Measurements from ENCODE around the gene INAFM1. TPM values are rescaled to one million over a fixed set of nuclear protein-coding genes. Genes with fewer than 3 reads are reported as not detected.

INAFM1 gene
- total and polyA plus RNA-seq, 2 donors (not counting 1 experiment from before 2014, with no cell fraction given), result 6.6 to 13.6 TPM

- Histone ChIP-seq H3K27ac (ENCODE audit: low read length in 2 of 2) (peak overlapping the region; percentile 41 to 98), H3K9ac (ENCODE audit: low read length) (peak overlapping the region; percentile 100), H2AFZ (ENCODE audit: insufficient read depth, low read depth, low read length, poor library complexity, severe bottlenecking) (peak overlapping the region; percentile 64), H3K36me3 (replicated peaks in 1 of 2; ENCODE audit: control extremely low read depth in 1 of 2, control insufficient read depth in 1 of 2, extremely low read depth in 1 of 2, insufficient read depth in 2 of 2, low read length in 1 of 2) (peaks cover 0 to 16% of the 10 kb centered on the region in 2 experiments), H4K20me1 (ENCODE audit: control insufficient read depth, insufficient read depth, low read length, poor library complexity, severe bottlenecking) (peaks cover 17% of the 10 kb centered on the region), H3K9me3 (ENCODE audit: control extremely low read depth in 1 of 3, control insufficient read depth in 2 of 3, insufficient read depth in 1 of 3, low read length in 2 of 3) (no peaks in the 10 kb centered on the region), H3K4me3 (ENCODE audit: control extremely low read depth in 1 of 5, extremely low read depth in 1 of 5, insufficient read depth in 1 of 5, low read depth in 2 of 5, low read length in 4 of 5) (peak overlapping the region in 4 of 5 experiments; percentile 85 to 99 (median 97)), H3K27me3 (replicated peaks in 1 of 4; ENCODE audit: control extremely low read depth in 1 of 4, control insufficient read depth in 3 of 4, insufficient read depth in 4 of 4, low read length in 3 of 4) (no peaks in the 10 kb centered on the region), H3K79me2 (ENCODE audit: control insufficient read depth, insufficient read depth, low read length) (no peaks in the 10 kb centered on the region), H3K4me2 (replicated peaks; ENCODE audit: low read depth, low read length, poor library complexity, severe bottlenecking) (peak overlapping the region; percentile 100), H3K4me1 (ENCODE audit: control insufficient read depth in 2 of 2, insufficient read depth in 2 of 2, low read length in 2 of 2) (peaks cover 12 to 22% of the 10 kb centered on the region in 2 donors)
- DNase-seq (no peak), ATAC-seq (ENCODE audit: low read depth) (no peak)
- H3K27me3 Mint-ChIP-seq, result no peaks in the 10 kb centered on the region
- WGBS (ENCODE audit: insufficient coverage), result 39% methylated on average over 35 of the region's 42 CpGs
- ChIA-PET CTCF (interaction anchor here (0.9 kb wide), 1 partner anchor 62 kb away, joined by 3 read pairs; no protein-coding TSS in a partner anchor), POLR2A (interaction anchor here (4.1 kb wide), 1 partner anchor 16 kb away, joined by 74 read pairs; the partner anchor contains the start of gene CCDC9)
- H3K9me3 Mint-ChIP-seq (ENCODE audit: insufficient read depth), result no peaks in the 10 kb centered on the region
- H3K4me3 Mint-ChIP-seq, result peak overlapping the region; percentile 97
- peak overlapping the region; percentile 82 for H3K27ac Mint-ChIP-seq
- H3K4me1 Mint-ChIP-seq, result peaks cover 22% of the 10 kb centered on the region
- intact Hi-C loops (cut with micrococcal nuclease), result loop anchor here (1.0 to 10.0 kb wide), 4 partner anchors 15 to 1365 kb away; partner anchors contain the start of genes BICRA, DBP and SLC1A5
- TF ChIP-seq CTCF (IDR thresholded peaks at IDR 0.05) (no peak), EZH2 (IDR thresholded peaks at IDR 0.05; ENCODE audit: borderline replicate concordance, insufficient read depth, low read depth, low read length, poor library complexity, severe bottlenecking) (no peak)
These were observed 2.0 kb upstream of the INAFM1 start for GRCh38 chr19:47272448-47273312.

Measured in B cell (primary cell).